T-helper 22 cell (primary cell): Measurements from ENCODE around the gene DOCK4.

Source experiments
- DNase-seq: peaks from one replicate; pipeline ENCODE4 v3.0.0-alpha.2; 2020; ENCODE audit warnings: low read depth

The DOCK4 gene

DNA sequence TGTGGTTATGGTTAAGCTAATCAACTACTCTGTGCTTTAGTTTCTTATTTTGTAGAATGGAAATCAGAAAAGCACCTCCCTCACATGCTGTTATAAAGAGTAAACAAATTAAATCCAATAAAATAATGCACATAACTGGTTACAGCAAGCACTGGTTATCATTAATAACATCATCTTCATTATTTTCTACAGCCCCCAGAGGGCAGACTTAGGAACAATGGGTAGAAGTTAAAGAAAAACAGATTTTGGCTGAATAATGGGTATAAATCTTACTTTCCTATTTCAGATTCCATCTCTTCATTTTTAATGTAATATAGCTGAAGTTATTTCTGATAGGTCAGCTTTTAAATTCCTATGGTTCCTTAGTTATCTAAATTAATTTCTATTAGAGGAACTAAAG, 126.5 kb downstream of the DOCK4 start:
- DNase-seq: no peak

DNA sequence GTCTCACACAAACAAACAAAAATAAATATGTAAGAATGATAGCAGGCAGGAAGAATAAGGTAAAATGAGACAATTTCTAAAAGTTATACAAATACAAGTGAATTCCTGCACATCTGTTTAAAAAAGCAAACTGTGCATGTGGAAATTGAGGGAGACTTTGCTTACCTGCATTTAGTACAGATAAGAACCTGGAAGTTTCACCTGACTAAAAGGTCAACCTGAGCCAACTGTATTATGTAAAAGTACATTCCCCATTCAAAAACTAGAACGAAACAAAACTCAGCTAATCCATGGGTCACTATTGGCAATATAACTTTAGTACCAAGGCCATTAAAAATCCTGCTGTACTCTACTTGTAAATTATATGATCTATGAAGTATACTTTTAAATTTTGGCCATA, 127.1 kb downstream of the DOCK4 start:
- DNase-seq: no peak

DNA sequence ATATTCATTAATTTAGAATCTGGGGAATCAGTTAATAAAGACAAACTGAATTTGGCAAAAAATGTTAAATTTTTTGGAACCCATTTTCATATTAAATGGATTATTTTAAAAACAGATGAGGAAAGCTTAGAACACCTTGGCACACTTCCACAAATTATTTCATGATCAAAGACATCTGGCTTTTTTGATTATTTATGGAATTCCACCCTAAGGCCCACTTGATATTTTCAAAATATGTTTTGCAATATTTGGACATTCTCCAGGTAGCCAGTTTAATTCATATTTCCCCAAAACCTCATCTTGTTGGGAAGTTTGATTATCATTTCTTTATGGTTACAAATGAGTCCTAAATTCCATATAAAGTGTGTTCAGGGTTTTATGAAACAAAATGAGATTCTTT, 129.9 kb downstream of the DOCK4 start:
- no peak for DNase-seq

DNA sequence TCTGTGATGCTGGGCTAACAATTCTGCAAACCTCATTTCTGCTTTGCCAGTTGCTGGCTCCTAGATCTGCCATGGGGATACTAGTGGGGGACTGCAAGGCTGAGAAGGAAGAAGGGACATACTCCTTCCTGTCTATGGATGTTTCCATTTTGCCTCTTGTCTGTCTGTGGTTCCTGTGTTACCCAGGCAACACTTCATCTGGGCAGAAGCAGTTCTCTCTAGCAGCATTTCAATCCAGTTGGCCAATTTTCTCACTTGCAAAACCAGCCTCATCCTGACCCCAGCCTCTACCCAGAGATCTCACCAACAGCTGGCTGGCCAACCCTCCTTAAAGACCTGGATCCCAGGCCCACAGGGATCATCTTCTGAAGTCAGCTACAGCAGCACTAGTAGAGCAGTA, 131.7 kb downstream of the DOCK4 start:
- DNase-seq: no peak

DNA sequence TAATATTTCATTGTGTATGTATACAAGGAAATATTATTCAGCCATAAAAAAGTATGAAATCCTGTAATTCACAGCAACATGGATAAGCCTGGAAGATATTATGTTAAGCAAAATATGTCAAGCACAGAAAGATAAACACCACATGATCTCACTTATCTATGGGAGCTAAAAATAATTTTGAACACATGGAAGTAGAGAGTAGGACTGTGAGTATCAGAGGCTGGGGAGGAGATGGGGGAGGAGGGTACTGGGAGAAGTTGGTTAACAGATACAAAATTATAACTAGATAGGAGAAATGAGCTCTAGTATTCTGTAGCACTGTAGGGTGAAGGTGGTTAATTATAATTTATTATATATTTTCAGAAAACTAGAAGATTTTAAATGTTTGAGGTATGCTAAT, 132.7 kb downstream of the DOCK4 start:
- no peak for DNase-seq

DNA sequence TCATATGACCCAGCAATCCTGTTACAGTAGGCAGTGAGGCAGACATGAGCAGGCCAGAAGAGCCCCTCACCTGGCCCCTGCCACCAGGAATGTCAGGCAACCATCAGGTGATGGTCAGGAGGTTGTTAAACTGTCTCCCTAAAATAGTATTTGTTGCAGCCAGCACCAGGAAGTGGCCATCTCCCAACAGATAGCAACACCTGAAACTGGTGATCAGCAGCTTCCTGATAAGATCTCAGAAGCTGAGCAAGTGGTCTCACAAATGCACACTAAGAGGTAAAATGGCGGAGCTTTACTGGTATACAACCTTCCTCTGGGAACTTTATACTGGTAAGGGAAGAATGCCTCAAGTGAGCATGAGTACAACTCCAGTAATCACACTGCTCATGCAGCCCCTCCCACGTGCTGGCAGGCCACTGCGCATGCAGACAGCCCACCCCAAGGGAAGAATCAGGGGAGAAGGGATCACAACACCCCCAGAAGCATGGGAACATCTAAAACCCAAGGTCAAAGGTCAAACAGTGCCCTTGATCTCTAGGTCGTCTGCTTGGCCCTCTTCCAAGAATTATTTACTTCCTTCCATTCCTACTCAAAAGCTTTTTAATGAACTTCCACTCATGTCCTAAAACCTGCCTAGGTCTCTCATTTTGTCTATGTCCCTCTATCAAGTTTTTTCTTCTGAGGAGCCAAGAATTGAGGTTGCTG, 133.5 kb downstream of the DOCK4 start:
- no peak for DNase-seq

DNA sequence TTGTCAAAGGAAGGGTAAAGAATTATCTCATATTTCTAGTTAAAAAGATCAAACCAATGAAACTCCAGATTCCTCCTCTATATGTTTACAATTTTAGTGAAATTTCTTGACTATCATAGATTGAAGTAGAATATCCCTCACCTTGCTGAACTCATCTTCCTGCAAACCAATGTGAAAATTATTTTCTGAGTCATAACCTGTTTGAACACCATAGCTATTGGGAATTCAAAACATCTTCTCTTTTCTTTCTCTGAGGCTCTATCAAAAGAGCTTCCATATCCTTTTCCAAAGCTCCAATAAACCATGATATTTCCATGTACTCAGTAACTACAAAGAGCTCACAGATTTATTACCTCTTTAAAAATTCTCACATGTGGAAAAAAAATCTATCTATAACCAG, 134.3 kb downstream of the DOCK4 start:
- DNase-seq: no peak

DNA sequence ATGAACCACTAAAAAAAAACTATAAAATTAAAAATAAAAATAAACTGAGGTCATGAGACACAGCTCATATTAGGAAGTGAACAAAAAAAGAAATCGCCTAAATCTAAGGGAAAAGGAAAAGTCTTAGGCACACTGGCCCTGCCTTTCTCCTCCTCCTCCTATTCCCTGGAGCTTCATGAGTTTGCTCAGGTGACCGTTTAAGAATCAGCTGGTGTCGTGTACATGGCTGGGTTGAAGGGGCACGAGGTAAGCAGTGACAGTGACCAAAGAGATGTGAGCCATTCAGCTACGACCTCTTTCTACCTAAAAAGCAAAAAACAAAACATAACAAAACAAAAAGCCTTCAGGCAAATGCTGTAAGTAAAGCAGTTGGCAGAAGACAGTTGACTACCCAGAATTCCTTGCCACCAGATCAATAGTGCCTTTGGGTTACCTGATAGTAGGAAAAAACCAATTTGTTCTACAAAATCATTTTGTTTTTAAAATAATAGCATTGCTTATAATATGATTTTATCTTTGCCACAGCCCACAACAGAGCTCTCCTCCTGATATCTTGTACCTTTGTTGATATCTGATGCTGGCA, 135.4 kb downstream of the DOCK4 start:
- DNase-seq: no peak

DNA sequence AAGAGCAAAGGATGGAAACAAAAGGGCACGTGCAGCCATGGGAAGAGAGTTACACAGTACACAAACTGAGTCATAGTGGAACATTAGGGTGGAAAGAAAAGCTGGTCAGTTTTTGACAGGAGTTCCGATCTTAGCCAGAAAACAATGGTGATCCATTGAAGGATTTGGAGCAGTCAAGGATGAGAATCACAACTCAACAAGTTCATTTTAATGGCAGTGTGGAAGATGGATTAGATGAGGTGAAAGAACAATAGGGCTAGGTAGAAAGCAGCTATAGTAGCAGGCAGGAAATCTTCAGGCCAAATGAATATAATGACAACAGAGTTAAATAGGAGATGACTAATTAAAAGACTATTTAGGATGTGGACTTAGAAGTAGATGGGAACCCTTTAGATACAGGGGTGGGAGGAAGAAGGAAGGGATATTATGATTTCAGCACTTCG, 136.3 kb downstream of the DOCK4 start:
- no peak for DNase-seq

DNA sequence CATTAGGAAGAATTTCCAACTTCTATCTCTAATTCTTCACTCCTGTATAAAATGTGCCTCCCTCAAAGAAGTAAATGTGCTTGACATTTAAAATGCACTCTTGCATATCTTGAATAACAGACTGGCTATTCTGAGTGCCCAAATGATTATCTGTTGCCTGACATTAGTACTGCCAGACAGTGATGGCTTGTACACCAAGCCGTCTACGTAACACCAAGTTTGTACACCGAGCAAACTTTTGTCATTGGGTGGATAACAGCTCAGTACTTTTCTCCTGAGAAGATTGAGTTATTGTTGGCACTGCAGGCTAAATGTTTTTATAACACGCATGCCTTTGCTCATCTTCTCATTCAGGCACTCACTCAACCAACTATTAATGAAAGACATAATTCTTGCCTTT, 137.2 kb downstream of the DOCK4 start:
- no peak for DNase-seq

DNA sequence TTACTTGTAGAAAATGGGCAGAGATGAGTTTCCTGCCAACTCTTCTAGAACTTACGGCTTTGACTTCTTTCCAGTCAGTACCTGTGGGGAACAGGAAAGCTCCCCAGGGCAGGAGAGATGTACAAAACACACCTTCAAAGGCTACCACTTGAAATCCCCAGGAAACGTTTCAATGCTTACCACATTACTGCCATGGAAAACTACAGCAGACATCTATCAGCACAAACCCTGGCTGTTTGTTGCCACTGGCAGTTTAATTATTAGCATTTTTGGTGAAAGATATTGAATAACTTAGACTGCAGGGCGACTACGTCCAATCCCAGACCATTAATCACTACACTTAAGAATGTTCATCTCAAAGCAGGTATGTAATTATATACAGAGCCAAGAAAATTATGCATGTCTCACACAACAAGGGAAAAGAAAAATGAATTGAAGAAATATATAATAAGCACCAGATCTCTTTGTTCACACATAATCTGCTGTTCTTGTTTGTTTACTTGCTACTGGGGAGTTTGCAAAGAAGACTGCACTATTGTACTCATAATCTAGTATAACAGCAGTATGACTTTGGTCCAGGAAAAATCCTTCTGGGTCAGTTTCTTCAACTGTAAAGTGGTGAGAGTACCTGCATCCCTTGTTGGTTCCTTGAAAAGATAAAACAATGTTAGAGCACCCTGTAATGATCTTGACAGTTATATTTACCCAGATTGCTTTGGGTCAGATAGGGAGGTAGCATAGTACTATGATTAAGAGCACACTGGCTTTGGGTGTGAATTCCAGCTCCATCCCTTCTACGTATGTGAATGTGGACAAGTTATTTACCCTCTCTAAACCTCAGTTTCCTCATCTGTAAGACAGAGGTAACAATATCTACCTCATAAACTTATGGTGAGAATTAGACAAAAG, 138.3 kb downstream of the DOCK4 start:
- no peak for DNase-seq

DNA sequence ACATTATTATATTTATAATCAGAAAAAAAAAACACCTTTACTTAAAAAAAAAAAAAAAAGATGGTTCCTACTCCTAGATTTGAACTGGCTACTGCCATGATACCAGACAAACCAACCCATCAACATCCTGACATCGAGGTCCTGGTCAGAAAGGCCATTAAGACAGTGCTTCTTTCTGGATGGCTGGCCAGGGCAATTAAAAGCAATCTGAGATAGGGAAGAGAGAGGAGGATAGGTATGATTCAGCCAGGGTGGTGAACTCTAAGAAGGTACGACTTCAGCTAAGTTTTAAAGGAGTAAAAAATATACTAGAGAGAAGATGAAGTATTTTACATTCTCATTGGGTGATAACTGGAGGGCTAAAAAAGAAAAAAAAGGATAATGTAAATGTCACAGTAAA, 139.0 kb downstream of the DOCK4 start:
- no peak for DNase-seq

DNA sequence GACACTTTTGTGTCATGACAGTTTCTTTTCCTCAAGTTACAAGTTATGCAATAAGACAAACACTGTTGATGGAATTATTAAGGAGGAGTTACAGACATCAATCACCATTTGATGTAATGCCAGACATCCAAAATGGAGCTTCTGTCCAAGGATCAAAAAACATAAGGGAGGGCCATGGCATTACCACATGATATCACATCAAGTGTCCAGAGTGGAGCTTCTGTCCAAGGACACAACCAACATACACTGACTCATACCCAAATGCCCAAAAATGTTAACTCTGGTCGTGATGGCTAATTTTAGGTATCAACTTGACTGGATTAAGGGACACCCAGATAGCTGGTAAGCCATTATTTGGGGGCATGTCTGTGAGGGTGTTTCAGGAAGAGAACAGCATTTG, 140.4 kb downstream of the DOCK4 start:
- no peak for DNase-seq

DNA sequence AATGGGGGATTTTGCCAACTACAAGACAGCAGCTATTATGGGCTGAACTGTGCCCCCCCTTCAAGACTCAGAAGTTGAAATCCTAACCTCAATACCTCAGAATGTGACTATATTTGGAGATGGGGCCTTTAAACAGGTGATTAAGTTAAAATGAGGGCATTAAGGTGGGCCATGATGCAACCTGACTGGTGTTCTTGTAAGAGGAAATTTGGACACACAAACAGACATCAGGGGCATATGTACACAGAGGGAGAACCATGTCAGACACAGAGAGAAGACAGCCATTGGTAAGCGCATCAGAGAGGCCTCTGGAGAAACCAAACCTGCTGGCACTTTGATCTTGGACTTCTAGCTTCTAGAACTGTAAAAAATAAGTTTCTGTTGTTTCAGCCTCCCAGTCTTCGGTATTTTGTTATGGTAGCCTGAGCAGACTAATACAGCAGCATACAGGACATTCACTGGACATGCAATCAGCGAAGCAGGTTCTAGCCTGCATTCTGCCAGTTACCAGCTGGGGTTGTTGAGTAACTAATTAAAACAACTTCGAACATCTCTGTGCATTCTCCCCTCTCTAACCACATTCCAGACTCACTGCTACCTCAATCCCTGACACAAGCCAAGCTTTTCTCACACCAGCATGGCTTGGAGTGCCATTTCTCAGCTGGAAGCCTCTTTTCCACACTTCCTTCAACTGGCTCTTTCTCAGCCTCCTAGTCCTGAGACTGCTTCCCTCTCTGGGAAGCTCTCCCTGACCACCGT, 141.4 kb downstream of the DOCK4 start:
- no peak for DNase-seq

DNA sequence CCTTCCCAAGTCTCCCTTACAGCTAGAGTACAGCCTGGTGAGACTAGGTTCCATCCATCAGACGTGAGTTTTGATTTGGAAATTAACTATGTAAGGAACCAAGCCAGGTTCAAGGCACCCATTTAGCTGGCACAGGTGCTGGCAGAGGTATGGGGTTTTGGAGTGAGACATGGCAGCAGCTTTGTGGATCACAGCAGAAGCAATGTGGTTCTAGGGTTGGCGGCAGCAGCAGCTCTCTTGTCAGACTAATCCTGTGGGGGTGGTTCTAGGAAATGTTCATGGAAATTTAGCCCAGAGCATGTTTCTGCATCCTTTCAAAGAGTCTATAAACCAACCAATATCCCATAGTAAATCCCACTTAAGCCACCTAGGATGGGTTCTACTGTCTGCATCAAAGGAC, 142.2 kb downstream of the DOCK4 start:
- no peak for DNase-seq

DNA sequence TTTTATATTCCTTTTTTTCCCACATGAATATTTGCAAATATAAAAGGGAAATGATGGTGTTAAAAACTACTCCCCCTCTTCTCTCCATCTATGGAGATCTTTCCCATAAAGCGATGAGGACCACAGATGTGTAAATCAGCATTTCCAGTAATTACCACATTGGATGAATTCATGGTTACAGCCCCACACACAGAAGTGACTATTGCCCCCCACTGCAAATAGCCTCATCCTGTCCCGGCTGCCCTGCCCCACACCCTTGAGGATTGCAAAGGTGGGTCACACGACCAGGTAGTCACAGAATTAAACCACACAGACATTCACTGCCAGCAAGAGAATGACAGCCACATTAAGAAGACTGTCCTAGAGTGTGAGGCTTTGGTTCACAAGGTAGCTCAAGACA, 145.1 kb downstream of the DOCK4 start:
- no peak for DNase-seq

DNA sequence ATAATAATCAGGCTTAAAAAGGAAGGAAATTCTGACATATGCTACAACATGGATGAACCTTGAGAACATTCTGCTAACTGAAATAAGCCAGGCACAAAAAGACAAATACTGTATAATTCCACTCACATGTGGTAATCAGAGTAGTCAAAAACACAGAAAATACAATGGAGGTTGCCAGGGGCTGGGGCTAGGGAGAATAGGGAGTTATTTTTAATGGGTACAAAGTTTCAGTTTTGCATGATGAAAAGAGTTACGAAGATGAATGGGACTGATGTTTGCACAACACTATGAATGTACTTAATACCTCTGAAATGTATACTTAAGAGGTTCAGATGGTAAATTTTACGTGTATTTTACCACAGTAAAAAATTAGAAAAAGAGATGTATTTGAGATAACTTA, 145.6 kb downstream of the DOCK4 start:
- DNase-seq: no peak

DNA sequence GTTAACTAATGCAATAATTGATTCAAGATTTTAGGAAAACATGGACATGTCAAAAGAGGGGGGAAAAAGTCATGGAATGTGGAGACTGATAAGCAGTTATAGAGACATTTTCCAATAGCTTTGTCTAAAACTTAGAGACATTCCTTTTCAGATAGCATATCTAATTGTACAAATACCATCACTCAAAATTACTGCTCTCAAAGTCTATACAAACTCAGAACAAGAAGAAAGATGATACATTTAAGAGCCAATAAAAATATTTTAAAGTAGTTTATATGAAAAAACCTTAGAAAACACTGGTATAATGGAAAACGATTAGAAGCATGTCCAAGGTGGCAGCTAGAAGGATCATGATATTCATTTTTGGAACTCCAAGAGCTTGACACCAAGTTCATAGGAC, 146.5 kb downstream of the DOCK4 start:
- DNase-seq: no peak

DNA sequence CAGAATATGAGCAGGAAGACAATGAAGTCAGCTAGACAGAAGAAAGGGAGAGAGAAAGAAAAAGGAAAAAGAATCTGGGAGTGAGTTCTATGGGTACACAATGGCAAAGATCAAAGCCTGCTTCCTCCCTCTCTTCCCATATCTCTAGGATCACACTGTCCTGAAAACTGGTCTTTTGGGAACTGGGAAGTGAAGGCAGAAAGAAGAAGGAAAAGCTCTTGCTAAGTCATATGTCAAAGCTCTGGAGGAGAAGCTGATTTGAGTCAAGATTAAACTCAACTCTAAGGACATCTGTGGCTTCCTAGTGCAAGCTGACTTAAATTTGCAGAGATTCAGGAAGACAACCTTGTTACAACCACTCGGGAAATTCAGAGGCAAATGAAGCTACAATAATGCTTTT, 147.5 kb downstream of the DOCK4 start:
- no peak for DNase-seq

DNA sequence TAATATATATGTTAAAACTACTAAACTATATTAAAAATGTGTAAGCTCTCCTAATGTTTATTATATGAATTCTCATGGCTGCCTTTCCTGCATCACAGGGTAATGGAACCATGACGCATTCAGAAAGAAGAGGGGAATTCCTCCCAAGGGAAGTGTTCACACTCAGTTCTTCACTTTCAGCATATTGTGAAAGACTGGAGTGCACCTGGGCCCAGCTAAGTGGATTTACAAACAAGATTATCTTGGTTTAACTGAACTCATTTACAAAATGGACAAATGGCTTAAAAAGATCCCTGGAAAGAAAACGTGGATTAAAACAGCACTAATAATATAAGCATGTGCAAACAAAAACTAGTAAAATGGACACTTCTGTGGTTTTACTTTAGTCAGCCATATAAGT, 149.8 kb downstream of the DOCK4 start:
- DNase-seq: no peak

DNA sequence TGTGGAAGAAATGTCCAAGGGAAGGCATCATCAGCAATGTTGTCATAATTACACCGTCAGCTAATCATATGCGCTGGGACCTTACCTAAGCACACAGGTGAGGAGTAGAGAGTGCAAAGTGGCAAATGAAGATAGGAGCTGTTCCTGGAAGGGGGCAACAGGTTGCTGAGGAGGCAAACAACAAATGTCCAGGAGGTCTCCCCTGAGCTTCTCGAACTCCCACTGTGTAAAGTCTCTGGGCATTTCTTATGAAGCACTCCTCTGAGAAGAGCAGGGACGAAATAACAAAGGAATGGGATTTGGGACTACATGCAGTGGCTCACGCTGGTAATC, 152.5 kb downstream of the DOCK4 start:
- DNase-seq: no peak

DNA sequence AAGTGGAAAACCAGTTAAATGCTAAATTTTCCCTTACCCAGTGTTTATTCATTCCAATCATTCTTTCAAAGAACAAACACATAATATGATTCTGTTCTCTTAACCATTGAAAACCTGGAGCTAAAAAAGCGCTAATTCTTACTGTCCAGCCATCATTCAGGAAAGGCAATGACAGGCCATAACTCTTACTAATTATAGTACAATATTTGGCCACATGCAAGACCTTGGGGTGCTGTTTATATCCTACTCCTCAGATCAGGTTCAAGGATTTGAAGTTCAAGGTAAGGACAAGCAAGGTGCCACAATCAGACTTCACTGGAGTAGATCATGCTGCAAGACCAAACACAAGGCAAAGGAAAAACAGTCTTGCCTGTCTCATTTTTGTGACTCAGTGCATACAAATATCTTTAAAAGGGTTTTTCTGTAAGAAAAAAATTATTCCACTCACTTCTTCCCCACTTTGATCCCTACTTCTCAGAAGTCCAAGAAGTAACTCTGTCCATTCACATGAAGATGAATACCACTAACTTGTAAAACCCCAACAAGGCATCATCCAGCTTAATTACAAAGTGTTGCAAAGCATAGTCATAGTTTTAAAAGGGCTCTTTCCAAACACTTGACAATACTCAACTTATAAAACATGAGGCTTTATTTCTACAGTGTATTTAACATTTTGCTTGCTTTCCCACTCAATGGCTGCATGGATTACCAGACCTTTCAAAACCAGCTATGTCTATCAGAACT, 153.0 kb downstream of the DOCK4 start:
- DNase-seq: no peak
